HepG2 (cell line): Measurements from ENCODE around the gene ULK4. TPM values are rescaled to one million over a fixed set of nuclear protein-coding genes. Genes with fewer than 3 reads are reported as not detected.
A peak's percentile ranks its signal among the peaks of the same experiment; 100 is the strongest.

ENCODE experiments used
- CBX2 ChIP-seq, 2 experiments: fragments of 200-600 bp in 1 of 2; sonication (generic); formaldehyde crosslinking in 1 of 2; IDR thresholded peaks; 2 replicates each; pipeline versions ENCODE4 v1.7.0 to v1.8.1; 2018 to 2022; ENCODE audit warnings: low read depth in 2 of 2, low read length in 1 of 2, mild to moderate bottlenecking in 1 of 2, missing genetic modification reagents in 1 of 2
- FUBP1 ChIP-seq: sonication (generic); formaldehyde crosslinking; IDR thresholded peaks from 2 replicates; pipeline ENCODE4 v1.5.1; 2020; ENCODE audit warnings: missing genetic modification reagents, mild to moderate bottlenecking, borderline replicate concordance
- GPBP1L1 ChIP-seq: sonication (generic); formaldehyde crosslinking; IDR thresholded peaks from 2 replicates; pipeline ENCODE4 v1.5.0; 2020; ENCODE audit warnings: mild to moderate bottlenecking, missing genetic modification reagents
- HNF1A ChIP-seq, 2 experiments: sonication (generic) in 1 of 2; formaldehyde crosslinking in 1 of 2; IDR thresholded peaks; 2 replicates each; pipeline versions ENCODE4 v1.4.0 to v1.6.1; 2016 to 2020; ENCODE audit warnings: borderline replicate concordance in 1 of 2, low read depth in 1 of 2, mild to moderate bottlenecking in 1 of 2, missing genetic modification reagents in 1 of 2
- HNF1B ChIP-seq: sonication (generic); formaldehyde crosslinking; IDR thresholded peaks from 2 replicates; pipeline ENCODE4 v1.5.1; 2020; ENCODE audit warnings: mild to moderate bottlenecking, moderate library complexity, missing genetic modification reagents
- KAT2B ChIP-seq: fragments of 150-350 bp; IDR thresholded peaks from 2 replicates; pipeline ENCODE4 v1.6.1; 2014; ENCODE audit warnings: low read depth, low read length, borderline replicate concordance
- KAT8 ChIP-seq: IDR thresholded peaks from 2 replicates; pipeline ENCODE4 v1.6.1; 2016; ENCODE audit warnings: missing genetic modification reagents, missing compliant biosample characterization
- NR2F1 ChIP-seq, 2 experiments: fragments of 450-650 bp in 1 of 2; formaldehyde crosslinking in 1 of 2; IDR thresholded peaks; 2 replicates each; pipeline versions ENCODE4 v1.5.0 to v1.6.1; 2016 to 2020; ENCODE audit warnings: mild to moderate bottlenecking in 1 of 2, missing compliant biosample characterization in 1 of 2, missing genetic modification reagents in 1 of 2, moderate library complexity in 1 of 2
- RARA ChIP-seq: IDR thresholded peaks from 2 replicates; pipeline ENCODE4 v1.6.1; 2016; ENCODE audit warnings: missing genetic modification reagents, missing compliant biosample characterization
- RARG ChIP-seq: sonication (generic); formaldehyde crosslinking; IDR thresholded peaks from 2 replicates; pipeline ENCODE4 v1.4.0; 2020; ENCODE audit warnings: low read depth, mild to moderate bottlenecking, missing genetic modification reagents
- TCF7L2 ChIP-seq: IDR thresholded peaks from 2 replicates; pipeline ENCODE4 v1.6.1; 2011; ENCODE audit warnings: mild to moderate bottlenecking, low read depth, low read length, moderate library complexity
- ZBTB7B ChIP-seq: sonication (generic); formaldehyde crosslinking; IDR thresholded peaks from 2 replicates; pipeline ENCODE4 v1.4.0; 2020; ENCODE audit warnings: missing genetic modification reagents
- ZFP36 ChIP-seq: fragments of 150-350 bp; IDR thresholded peaks from 2 replicates; pipeline ENCODE4 v1.6.1; 2018; ENCODE audit warnings: borderline replicate concordance, low read length, low read depth; ENCODE audit not compliant: partially characterized antibody
- ZNF234 ChIP-seq: sonication (generic); formaldehyde crosslinking; conservative IDR thresholded peaks from 2 replicates; pipeline ENCODE4 v1.5.1; 2020; ENCODE audit warnings: mild to moderate bottlenecking, missing genetic modification reagents
- ZNF343 ChIP-seq: sonication (generic); formaldehyde crosslinking; IDR thresholded peaks from 2 replicates; pipeline ENCODE4 v1.4.0; 2020; ENCODE audit warnings: mild to moderate bottlenecking, missing genetic modification reagents
- ZNF891 ChIP-seq: sonication (generic); formaldehyde crosslinking; IDR thresholded peaks from 2 replicates; pipeline ENCODE4 v1.5.0; 2020; ENCODE audit warnings: mild to moderate bottlenecking, missing genetic modification reagents
- polyA plus RNA-seq, 8 experiments: library from polyadenylated mRNA; depleted of rRNA in 3 of 8; stranded (reverse) in 7 of 8; unstranded in 1 of 8; fragments of >200 nt; fragmentation: Illumina TruSeq in 4 of 8; extraction: Trizol in 4 of 8; gene quantifications; 2 replicates each; pipeline versions ENCODE4 v1.2.1 to v1.2.3, GENCODE V29; 2011 to 2016; ENCODE audit warnings: low read depth in 4 of 8, missing spikeins in 1 of 8, mixed read lengths in 1 of 8; ENCODE audit not compliant: insufficient read depth in 1 of 8
- total RNA-seq, 5 experiments: library from RNA; depleted of rRNA; stranded (reverse); fragments of >200 nt; fragmentation: Illumina TruSeq; extraction: Trizol; gene quantifications; 2 replicates each; pipeline ENCODE4 v1.2.3, GENCODE V29; 2016; ENCODE audit warnings: low read depth in 1 of 5
- TF ChIP-seq, protein P1 (sequence below): conservative IDR thresholded peaks from 2 replicates; pipeline ENCODE4 v1.6.1; 2018; ENCODE audit warnings: missing genetic modification reagents

ULK4 gene
- total and polyA plus RNA-seq, 2 of the 13 experiments (the other 11 are each of a cell fraction or from before 2014, with no cell fraction given), result 6.7 to 11.8 TPM

GRCh38 chr3:41297750-41298149, 664.2 kb downstream of the ULK4 start (continued):
- TF ChIP-seq FUBP1 (CRISPR knock-in tag) (no peak), RARA (CRISPR knock-in tag) (peak; percentile 51), KAT2B (no peak), ZBTB7B (no peak), HNF1A (IDR thresholded peaks at IDR 0.05; ENCODE audit: low read depth) (no peak), HNF1A (CRISPR knock-in tag; IDR thresholded peaks at IDR 0.05; ENCODE audit: borderline replicate concordance) (no peak), ZNF234 (CRISPR knock-in tag) (no peak), ZNF891 (CRISPR knock-in tag) (no peak), GPBP1L1 (CRISPR knock-in tag) (no peak), ZFP36 (no peak), NR2F1 (CRISPR knock-in tag; IDR thresholded peaks at IDR 0.05) (peak in 1 of 2 experiments; percentile 48; a peak in 1 of 4 replicates), KAT8 (no peak), TCF7L2 (no peak), HNF1B (CRISPR knock-in tag) (no peak), CBX2 (IDR thresholded peaks at IDR 0.05; ENCODE audit: low read depth, low read length) (no peak), CBX2 (CRISPR knock-in tag; IDR thresholded peaks at IDR 0.05; ENCODE audit: low read depth) (no peak), RARG (CRISPR knock-in tag) (no peak), ZNF343 (CRISPR knock-in tag) (no peak)
- TF ChIP-seq, protein P1, sequence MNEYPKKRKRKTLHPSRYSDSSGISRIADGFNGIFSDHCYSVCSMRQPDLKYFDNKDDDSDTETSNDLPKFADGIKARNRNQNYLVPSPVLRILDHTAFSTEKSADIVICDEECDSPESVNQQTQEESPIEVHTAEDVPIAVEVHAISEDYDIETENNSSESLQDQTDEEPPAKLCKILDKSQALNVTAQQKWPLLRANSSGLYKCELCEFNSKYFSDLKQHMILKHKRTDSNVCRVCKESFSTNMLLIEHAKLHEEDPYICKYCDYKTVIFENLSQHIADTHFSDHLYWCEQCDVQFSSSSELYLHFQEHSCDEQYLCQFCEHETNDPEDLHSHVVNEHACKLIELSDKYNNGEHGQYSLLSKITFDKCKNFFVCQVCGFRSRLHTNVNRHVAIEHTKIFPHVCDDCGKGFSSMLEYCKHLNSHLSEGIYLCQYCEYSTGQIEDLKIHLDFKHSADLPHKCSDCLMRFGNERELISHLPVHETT (CRISPR knock-in tag), result no peak
